Kidney epithelial cell (primary cell): ENCODE measurements around the gene MOGAT2. TPM values are rescaled to one million over a fixed set of nuclear protein-coding genes. Genes with fewer than 3 reads are reported as not detected.

ENCODE experiments used
- DNase-seq: peaks from one replicate; pipeline ENCODE4 v3.0.0-alpha.2; 2010; ENCODE audit warnings: low read depth
- H3K27me3 ChIP-seq: 2 replicates; pipeline ENCODE4 v1.6.0; 2011; ENCODE audit warnings: low read length; ENCODE audit not compliant: control insufficient read depth, insufficient read depth
- H3K36me3 ChIP-seq: 2 replicates; pipeline ENCODE4 v1.5.1; 2011; ENCODE audit warnings: low read length; ENCODE audit not compliant: control insufficient read depth, insufficient read depth
- H3K4me3 ChIP-seq: 2 replicates; pipeline ENCODE4 v1.5.1; 2011; ENCODE audit warnings: low read depth, mild to moderate bottlenecking, control low read depth, low read length
- total RNA-seq: library from RNA; depleted of rRNA; stranded (reverse); fragments of >200 nt; gene quantifications from 2 replicates; pipeline ENCODE4 v1.2.3, GENCODE V29; 2015
- TF ChIP-seq, protein P1 (sequence below): IDR thresholded peaks from 2 replicates; pipeline ENCODE4 v1.5.1; 2011; ENCODE audit warnings: mild to moderate bottlenecking, moderate library complexity, low read length, control low read depth, inconsistent platforms; ENCODE audit not compliant: insufficient read depth, poor library complexity, severe bottlenecking

Gene MOGAT2
- total RNA-seq = not detected in 2 replicates

DNA sequence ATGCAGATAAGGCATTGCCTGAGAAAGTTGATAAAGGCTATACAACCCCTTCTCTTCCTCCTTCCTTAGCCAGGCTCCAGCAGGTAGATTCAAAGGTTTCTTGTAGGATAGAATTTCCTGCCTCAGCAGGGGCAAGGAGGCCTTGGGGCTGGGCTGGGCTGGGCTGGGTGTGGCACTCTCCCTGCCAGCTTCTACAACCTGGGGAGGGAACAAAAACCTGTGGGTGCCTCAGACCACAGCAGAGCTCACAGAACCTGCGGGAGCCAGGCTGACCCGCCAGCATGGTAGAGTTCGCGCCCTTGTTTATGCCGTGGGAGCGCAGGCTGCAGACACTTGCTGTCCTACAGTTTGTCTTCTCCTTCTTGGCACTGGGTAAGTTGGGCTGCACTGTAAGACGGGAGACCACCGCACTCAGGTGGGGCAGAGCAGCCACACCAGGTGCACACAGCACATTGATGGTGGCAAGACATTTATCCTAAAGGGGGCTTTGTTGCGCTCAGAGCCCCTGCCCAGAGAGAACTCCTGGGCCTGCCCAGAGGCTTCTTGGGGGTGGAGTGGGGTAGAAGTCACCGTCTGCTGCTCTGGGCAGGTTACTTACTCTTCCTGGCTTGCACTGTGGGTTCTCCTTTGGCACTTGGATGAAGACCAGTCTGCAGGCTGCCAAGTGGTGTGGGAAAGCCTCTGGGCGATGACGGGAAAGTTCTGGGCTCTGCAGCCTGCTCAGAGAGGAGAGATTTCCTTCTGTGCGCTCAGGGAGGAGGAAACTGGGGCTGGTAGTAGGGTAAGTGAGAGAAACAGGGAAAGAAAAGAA is at the start of gene MOGAT2:
MOGAT2 (plus strand) TSS at position 231 of the 811 bp plus-strand sequence; CDS start at position 282, 51 bp downstream.
- DNase-seq = no peak
- Histone ChIP-seq H3K36me3 (no peaks in the 10 kb centered on the region), H3K27me3 (no peaks in the 10 kb centered on the region), H3K4me3 (no peak within 1 kb of the TSS)
- TF ChIP-seq, protein P1, sequence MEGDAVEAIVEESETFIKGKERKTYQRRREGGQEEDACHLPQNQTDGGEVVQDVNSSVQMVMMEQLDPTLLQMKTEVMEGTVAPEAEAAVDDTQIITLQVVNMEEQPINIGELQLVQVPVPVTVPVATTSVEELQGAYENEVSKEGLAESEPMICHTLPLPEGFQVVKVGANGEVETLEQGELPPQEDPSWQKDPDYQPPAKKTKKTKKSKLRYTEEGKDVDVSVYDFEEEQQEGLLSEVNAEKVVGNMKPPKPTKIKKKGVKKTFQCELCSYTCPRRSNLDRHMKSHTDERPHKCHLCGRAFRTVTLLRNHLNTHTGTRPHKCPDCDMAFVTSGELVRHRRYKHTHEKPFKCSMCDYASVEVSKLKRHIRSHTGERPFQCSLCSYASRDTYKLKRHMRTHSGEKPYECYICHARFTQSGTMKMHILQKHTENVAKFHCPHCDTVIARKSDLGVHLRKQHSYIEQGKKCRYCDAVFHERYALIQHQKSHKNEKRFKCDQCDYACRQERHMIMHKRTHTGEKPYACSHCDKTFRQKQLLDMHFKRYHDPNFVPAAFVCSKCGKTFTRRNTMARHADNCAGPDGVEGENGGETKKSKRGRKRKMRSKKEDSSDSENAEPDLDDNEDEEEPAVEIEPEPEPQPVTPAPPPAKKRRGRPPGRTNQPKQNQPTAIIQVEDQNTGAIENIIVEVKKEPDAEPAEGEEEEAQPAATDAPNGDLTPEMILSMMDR = no peak

DNA sequence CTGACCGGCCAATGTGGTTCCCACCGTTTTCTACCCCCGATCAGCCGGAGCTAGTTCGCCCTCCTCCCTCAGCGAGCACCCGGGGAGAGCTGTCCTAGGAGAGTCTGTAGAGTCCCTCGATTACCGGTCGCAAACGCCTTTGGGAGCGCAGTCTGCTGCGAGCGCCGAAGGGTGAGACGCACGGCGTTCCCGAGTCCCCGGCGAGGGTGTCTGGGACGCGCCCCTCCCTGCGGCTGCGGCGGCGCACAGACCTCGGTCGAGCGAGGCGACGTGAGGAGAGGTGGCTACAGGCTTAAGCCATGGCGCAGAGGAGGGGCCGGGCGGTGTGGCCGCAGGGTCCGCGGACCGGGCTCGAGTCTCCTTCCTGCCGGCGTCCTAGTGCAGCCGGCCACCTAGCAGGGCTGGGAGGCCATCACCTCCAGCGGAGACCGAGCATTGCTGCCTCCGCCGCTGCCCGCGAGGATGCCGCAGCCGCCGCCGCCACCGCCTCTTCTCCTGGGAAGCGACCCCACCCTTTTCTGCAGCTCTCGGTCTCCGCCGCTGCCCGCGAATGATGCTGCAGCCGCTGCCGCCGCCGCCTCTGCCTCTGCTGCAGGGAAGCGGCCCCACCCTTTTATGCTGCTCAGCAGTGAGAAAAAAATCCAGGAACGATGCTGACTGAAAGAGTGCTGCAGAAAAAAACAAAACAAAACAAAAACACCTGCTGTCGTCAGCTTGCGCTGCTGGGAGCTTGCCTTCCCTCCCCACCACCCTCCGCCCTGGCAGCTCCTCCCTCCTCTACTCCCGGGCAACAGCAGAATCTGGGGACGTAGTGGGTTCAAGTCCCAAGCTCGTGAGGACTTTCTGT is 49.0 kb upstream of the MOGAT2 start, which contains the start of gene MAP6:
MAP6 (minus strand) TSS at position 588 of the 847 bp plus-strand sequence. CDS start 669 bp downstream, outside the sequence.
- no peak for DNase-seq
- TF ChIP-seq, protein P1 = no peak
- H3K36me3 ChIP-seq = no peaks in the 10 kb centered on the region
- peaks cover 35% of the 10 kb centered on the region for H3K27me3 ChIP-seq
- peak within 1 kb of the TSS; percentile 38 for H3K4me3 ChIP-seq

DNA sequence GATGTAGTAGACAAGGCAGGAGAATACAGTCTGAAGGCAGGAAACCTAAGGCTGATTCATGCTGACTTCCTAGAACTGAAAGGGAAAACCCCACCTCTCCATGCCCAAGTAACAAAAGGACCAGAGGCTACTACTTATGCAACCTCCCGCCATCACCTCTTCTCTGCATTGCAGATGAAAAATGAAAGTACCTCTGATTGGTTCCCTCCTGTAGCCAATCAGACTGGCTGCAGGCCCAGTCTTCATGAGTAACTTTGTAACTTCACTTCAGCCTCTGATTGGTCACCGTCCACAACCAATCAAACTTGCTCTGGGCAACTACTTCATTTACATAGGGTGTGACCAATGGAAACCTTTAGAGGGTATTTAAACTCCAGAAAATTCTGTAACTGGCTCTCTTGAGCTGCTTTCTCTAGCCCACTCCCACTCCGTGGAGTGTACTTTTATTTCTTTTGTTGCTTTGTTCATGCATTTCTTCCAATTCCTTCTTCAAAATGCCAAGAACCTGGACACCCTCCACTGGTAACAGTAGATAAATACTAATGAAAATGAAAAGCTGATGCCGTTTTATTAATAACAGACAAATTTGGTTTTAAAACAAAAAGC is 43.6 kb upstream of the MOGAT2 start:
- Histone ChIP-seq H3K4me3 (no peak overlapping the region), H3K36me3 (no peaks in the 10 kb centered on the region), H3K27me3 (peaks cover 28% of the 10 kb centered on the region)
- DNase-seq = no peak
- TF ChIP-seq, protein P1 = no peak

DNA sequence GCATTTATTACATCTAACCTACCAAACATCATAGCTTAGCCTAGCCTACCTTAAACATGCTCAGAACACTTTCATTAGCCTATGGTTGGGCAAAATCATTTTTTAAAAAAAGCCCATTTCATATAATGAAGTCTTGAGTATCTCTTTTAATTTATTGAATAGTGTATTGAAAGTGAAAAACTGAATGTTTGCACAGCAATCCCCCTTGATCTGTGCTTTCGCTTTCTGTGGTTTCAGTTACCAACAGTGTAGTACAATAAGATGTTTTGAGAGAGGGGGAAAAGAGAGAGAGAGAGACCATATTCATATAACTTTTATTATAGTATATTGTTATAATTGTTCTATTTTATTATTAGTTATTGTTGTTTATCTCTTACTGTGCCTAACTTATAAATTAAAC is 40.4 kb upstream of the MOGAT2 start:
- no peaks in the 10 kb centered on the region for H3K36me3 ChIP-seq
- TF ChIP-seq, protein P1 = no peak

DNA sequence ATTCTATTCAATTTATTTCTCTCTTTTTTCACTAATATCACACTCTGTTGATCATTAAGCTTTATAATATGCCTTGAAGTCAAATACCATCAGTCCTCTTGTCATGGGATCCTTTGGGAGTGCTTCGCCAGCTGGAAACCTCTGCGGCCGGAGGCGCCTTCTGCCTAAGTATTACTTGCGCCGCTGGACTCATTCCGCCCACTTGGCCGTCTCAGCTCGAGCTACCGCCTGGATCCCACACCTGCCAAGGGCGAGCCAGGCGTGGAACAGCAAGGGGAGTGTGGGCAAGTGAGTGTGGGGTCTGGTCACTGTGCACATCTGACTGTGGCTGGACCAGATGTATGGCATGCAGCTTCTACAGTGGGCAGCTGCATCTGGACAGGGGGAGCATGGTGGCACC is 39.7 kb upstream of the MOGAT2 start:
- Histone ChIP-seq H3K27me3 (peaks cover 17% of the 10 kb centered on the region), H3K36me3 (no peaks in the 10 kb centered on the region), H3K4me3 (no peak overlapping the region)
- DNase-seq = no peak
- TF ChIP-seq, protein P1 = no peak

More for the DNA sequence above, 40.4 kb upstream of the MOGAT2 start:
- DNase-seq = no peak
- peaks cover 17% of the 10 kb centered on the region for H3K27me3 ChIP-seq
- no peak overlapping the region for H3K4me3 ChIP-seq
